ENCODE data around the gene RHEB. TPM values are rescaled to one million over a fixed set of nuclear protein-coding genes. Genes with fewer than 3 reads are reported as not detected.

The RHEB gene
- total RNA-seq, 2 donors from 2014 or later: 66.8 to 67.6 TPM

DNA sequence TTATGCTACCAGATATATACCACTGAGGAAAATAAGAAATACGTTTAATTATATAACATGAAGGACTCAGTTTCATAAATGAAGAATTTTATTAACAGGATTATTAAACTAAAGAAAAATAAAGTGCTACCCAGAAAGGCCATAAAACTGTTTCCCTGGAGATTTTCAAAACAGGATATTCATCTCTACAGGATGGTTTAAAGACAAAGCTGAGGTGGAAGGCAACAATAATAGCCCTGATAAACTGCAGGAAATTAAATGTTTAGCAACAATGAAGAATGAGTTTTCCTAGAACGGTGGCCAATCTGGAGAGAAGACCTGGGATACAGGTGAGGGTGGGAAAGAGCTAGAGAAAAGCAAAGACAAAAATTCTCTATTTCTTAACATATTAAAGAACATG, 11.9 kb downstream of the RHEB start:
- H3K9me3 ChIP-seq: no peaks in the 10 kb centered on the region
- H3K4me1 ChIP-seq: no peaks in the 10 kb centered on the region
- H3K27ac ChIP-seq: no peak overlapping the region

DNA sequence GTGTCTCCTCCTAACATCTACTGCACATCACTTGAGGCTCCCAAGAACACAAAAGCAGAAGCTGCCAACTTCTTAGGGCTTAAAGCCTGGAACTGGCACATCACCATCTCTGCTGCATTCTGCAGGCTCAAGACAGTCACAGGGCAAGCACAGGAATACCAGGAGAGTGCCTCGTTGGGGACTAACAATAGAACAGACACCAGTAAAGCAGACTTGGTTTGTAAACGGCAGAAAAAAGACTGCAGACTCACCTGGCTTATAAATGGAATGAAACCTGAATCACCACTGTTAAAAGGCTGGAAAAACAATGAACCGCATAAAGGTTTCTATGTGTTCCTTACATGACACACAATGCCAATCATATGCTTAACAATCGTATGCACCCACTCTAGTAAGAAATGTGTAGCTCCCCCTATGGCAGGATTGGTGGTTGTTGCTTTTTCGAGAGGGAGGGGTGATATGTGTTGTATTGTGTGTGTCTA, 12.8 kb downstream of the RHEB start:
- intact Hi-C loops (cut with DNase I): no loop called here
- TF ChIP-seq, protein P1, sequence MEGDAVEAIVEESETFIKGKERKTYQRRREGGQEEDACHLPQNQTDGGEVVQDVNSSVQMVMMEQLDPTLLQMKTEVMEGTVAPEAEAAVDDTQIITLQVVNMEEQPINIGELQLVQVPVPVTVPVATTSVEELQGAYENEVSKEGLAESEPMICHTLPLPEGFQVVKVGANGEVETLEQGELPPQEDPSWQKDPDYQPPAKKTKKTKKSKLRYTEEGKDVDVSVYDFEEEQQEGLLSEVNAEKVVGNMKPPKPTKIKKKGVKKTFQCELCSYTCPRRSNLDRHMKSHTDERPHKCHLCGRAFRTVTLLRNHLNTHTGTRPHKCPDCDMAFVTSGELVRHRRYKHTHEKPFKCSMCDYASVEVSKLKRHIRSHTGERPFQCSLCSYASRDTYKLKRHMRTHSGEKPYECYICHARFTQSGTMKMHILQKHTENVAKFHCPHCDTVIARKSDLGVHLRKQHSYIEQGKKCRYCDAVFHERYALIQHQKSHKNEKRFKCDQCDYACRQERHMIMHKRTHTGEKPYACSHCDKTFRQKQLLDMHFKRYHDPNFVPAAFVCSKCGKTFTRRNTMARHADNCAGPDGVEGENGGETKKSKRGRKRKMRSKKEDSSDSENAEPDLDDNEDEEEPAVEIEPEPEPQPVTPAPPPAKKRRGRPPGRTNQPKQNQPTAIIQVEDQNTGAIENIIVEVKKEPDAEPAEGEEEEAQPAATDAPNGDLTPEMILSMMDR (IDR thresholded peaks at IDR 0.05): no peak
- H3K27ac ChIP-seq: no peak overlapping the region

More for the DNA sequence above, 11.9 kb downstream of the RHEB start:
- Histone ChIP-seq H3K4me3 (no peak overlapping the region), H3K27me3 (no peaks in the 10 kb centered on the region), H3K36me3 (no peaks in the 10 kb centered on the region), H3K9ac (ENCODE audit: low read depth in 2 of 2, low read length in 2 of 2) (no peak overlapping the region)
- DNase-seq: no peak
- TF ChIP-seq, protein P1 (IDR thresholded peaks at IDR 0.05): no peak
- intact Hi-C loops (cut with DNase I): no loop called here

DNA sequence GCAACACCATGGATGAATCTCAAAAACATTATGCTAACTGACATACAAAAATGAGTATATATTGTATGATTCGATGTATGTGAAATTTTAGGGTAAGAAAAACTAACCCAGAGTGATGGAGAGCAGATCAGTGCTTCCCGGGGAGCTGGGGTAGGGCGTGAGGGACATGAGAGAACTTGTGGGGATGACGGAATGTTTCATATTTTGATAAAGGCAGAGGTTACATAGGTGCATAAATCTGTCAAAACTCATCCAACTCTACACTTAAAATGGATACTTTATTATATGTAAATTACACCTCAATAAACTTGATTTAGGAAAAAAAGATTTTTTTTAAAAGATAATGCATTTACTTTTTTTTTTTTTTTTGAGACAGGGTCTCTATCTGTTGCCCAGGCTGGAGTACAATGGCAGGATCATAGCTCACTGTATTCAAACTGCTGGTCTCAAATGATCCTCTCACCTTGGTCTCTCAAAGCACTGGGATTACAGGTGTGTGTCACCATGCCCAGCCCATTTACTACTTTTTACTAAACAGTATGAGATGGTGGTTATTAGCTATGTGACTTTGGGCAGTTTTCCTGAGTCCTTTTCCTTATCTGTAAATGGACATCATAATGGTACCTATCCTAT, 13.7 kb downstream of the RHEB start:
- intact Hi-C loops (cut with DNase I): no loop called here
- no peaks in the 10 kb centered on the region for H3K36me3 ChIP-seq
- DNase-seq: no peak
- H3K9ac ChIP-seq (ENCODE audit: low read depth in 2 of 2, low read length in 2 of 2): no peak overlapping the region
- no peak overlapping the region for H3K4me3 ChIP-seq
- H3K27ac ChIP-seq: no peak overlapping the region
- no peaks in the 10 kb centered on the region for H3K9me3 ChIP-seq
- no peaks in the 10 kb centered on the region for H3K27me3 ChIP-seq
- TF ChIP-seq, protein P1 (IDR thresholded peaks at IDR 0.05): no peak
- H3K4me1 ChIP-seq: no peaks in the 10 kb centered on the region

More for the DNA sequence above, 12.8 kb downstream of the RHEB start:
- DNase-seq: no peak
- H3K9ac ChIP-seq (ENCODE audit: low read depth in 2 of 2, low read length in 2 of 2): no peak overlapping the region
- no peak overlapping the region for H3K4me3 ChIP-seq
- no peaks in the 10 kb centered on the region for H3K4me1 ChIP-seq
- no peaks in the 10 kb centered on the region for H3K36me3 ChIP-seq
- H3K27me3 ChIP-seq: no peaks in the 10 kb centered on the region
- H3K9me3 ChIP-seq: no peaks in the 10 kb centered on the region

DNA sequence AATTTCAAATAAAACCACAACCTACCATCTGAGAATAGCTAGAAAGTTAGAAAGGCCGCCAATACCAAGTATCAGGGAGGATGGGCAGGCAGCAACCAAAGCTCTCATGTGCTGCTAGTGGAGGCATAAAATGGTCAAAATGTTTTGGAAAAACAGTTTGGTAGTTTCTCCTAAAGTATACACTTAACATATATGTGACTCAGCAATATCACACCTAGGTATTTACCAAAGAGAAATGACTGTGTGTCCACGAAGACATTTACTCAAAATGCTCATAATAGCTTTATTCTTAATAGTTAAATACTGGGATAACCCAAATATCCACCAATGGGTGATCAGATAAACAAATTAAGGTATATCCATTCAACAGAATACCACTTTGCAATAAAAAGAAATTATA, 14.3 kb downstream of the RHEB start:
- Histone ChIP-seq H3K27ac (no peak overlapping the region), H3K4me3 (no peak overlapping the region)
- DNase-seq: no peak

DNA sequence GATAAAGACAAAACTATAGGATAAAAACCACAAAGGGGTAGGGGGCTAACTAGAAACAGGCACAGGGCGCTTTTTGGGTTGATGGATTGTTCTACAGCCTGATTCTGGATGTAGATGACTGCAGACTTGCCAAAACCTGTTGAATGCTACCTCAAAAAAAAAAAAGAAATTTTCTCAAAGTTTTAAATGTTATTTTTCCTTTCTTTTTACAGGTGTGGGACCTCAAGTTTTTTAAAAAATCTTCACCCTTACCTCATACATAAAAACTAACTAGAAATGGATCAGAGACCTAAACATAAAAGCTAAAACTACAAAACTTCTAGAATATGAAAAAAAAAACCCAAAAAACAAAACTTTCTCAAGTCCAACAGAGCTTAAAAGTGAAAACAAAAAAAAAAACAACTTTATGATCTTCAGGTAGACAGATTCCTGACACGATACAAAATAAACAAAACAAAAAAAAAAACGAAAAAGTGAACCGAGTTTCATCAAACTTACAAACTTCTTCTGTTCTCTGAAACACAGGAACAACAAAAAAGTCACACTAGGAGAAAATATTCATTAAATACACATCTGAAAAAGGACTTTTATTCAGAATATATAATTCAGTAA, 14.9 kb downstream of the RHEB start:
- Histone ChIP-seq H3K27ac (no peak overlapping the region), H3K36me3 (no peaks in the 10 kb centered on the region), H3K9ac (ENCODE audit: low read depth in 2 of 2, low read length in 2 of 2) (no peak overlapping the region), H3K9me3 (no peaks in the 10 kb centered on the region), H3K4me1 (no peaks in the 10 kb centered on the region), H3K27me3 (no peaks in the 10 kb centered on the region), H3K4me3 (no peak overlapping the region)
- intact Hi-C loops (cut with DNase I): no loop called here
- no peak for DNase-seq
- TF ChIP-seq, protein P1 (IDR thresholded peaks at IDR 0.05): no peak

More for the DNA sequence above, 14.3 kb downstream of the RHEB start:
- TF ChIP-seq, protein P1 (IDR thresholded peaks at IDR 0.05): no peak
- intact Hi-C loops (cut with DNase I): no loop called here
- no peaks in the 10 kb centered on the region for H3K36me3 ChIP-seq
- H3K4me1 ChIP-seq: no peaks in the 10 kb centered on the region
- no peaks in the 10 kb centered on the region for H3K27me3 ChIP-seq
- H3K9me3 ChIP-seq: no peaks in the 10 kb centered on the region
- no peak overlapping the region for H3K9ac ChIP-seq (ENCODE audit: low read depth in 2 of 2, low read length in 2 of 2)
